Kasumi-1 (cell line): ENCODE data around the gene KDM4C.
A peak's percentile ranks its signal among the peaks of the same experiment; 100 is the strongest.

Experiments used
- DNase-seq, 2 experiments: peaks; one replicate each; lab custom pipeline; 2025; lab: John Stamatoyannopoulos, UW

Gene KDM4C

DNA sequence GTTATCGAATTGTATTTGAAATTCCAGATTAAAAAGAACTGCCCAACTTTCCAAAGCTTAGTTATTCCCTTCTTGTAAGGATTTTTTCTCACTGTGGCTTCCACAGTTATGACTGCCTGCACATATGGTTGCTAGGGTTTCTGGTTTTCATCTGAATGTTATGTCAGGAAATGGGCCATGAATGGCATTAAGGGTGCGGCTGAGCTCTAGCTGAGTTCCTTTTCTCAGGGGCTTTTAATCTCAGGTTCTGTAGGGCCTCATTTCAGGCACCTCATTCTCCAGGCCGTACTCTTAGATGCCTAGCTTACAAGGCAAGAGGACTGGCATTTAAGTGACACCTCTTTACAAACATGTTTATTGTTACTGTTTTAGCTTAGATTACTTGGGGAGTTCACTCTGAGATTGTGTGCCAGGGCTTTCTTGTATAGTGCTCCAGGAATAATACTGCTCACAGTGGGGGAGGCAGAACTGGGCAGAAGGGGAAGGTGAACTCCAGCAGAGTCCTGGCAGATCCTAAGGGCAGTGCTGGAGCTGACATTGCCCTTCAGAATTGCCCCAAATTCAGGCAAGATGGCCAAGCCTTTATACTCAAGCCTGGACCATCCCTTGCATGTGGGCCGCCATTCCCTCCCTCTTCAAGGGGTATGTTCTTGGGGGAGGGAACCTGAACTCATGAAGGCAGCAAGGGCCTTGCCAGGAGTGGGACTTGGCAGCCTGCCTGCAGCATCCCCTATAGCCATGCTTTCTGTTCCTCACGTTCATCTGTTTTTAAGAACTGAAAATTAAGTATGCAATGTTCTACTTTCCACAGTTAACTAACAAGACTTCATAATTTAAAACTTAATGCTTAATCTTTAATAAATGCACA, 111.5 kb downstream of the KDM4C start:
- DNase-seq, result peak in 1 of 2 experiments; percentile 1

DNA sequence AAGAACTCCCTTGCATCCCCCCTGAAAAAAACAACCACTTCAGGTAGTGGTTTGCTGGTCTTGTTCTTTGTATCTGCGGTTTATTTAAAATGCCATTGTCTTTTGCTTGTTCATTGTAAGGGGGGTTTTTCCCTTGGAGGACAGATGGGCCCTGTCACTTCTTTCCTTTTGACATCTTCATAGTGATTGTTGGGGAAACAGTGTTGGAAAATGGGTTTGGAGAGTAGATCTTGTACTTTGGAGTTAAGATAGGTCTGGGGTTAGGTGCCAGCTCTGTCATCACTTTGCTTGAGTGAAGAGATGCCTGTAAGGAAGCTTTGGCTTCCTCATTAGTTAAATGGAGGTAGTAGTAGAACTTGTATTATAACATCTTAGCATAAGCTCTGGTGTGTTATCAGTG, 112.4 kb downstream of the KDM4C start:
- DNase-seq, result no peak

GRCh38 chr9:6870650-6871477, 113.1 kb downstream of the KDM4C start:
- no peak for DNase-seq

- no peak for DNase-seq
These were observed 116.1 kb downstream of the KDM4C start for GRCh38 chr9:6873857-6874256.

- no peak for DNase-seq
These were observed 118.6 kb downstream of the KDM4C start for GRCh38 chr9:6876195-6876894.

DNA sequence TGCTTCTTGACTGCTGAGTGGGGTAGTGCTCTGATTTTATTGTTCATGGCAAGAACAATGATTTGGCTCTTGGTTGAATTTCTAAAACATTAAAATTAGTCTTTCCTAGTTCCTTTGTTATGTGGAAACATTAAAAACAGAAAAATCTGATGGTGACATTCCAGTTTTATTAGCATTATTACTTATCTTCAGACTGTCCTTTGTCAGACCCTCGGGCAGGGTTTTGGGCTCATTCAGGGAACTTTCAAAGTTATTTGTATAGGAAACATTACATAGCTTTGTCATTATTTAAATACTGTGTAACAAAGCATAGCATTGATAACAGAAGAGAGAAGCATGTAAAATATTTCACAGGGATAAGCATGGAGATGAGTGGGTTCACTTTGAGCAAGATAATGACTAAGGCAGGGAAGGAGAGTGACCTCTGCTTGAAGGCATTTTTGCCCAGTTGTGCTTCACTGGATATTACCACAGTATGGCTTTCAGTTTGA, 119.9 kb downstream of the KDM4C start:
- DNase-seq, result no peak

DNA sequence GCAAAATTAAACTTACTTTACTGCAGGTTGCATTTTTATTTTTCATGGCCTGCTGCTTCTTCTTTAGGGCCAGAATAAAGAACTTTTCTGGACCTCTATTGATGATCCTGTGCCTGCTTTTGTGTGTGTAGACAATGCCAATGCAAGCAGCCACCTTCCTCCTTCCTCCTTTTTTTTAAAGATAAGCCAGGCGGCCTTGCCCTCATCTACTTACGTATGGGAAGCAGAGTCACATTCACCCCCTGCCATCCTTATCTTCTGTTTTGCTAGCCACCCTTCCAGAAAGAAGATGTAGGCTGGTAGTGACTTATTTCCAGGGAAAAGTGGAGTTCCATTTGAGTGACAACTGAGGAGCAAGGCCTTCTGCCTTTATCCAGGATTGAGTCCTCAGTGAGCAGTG, 122.9 kb downstream of the KDM4C start:
- no peak for DNase-seq

GRCh38 chr9:6884101-6884500, 126.3 kb downstream of the KDM4C start:
- no peak for DNase-seq

DNA sequence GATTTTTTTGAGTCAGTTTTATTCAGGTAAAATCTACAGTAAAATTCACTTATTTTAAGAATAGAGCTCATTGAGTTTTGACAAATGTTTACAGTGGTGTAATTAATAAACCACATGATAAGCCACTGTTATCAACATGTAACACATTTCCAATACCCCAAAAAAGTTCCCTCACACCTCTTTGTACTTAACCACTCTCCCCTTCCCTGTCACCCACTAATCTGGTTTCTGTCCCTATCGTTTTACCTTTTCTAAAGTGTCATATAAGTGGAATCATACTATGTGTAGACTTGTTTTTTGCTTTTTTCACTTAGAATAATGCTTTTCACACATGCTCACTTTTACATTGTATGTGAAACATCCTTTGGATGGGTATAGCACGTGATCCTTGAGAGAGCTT, 127.2 kb downstream of the KDM4C start:
- DNase-seq, result no peak

DNA sequence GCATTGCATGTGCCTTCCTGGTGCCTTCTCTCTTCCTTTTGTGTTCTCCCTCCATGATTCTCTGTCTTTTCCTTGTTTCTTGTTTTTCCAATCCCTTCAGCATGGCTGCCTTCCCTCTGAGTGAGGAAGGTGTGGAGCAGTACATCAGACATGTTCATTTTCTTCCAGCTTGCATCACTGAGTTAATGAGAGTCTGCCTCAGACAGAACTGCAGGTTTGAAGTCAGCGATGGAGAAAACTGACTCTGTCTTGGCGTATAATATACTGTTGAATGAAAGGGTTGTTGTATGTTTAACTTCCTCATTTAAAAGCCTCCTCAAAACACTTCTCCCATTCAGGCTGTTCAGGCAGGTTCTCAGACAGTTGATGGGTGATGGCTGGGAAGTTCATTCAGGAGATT, 129.3 kb downstream of the KDM4C start:
- DNase-seq, result peak; percentile 5 to 25

DNA sequence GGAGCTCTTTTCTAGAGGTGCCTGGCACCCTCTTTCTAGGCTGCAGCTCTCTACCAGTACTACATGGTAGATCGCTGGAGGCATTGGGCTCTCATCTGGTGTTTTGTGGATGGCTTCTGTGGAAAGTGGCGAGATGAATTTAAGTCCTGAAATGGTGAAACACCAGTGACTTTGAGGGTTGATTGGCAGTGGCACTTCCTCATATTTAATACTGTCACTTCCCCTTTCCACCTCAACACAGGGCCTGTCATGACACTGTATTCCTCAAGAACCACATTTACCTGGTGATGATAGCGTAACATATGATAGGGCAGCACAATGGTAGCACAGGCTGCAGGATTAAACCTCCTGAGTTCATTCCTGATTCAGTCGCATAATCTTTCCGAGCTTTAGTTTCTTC, 132.1 kb downstream of the KDM4C start:
- DNase-seq, result peak; percentile 10 to 11

DNA sequence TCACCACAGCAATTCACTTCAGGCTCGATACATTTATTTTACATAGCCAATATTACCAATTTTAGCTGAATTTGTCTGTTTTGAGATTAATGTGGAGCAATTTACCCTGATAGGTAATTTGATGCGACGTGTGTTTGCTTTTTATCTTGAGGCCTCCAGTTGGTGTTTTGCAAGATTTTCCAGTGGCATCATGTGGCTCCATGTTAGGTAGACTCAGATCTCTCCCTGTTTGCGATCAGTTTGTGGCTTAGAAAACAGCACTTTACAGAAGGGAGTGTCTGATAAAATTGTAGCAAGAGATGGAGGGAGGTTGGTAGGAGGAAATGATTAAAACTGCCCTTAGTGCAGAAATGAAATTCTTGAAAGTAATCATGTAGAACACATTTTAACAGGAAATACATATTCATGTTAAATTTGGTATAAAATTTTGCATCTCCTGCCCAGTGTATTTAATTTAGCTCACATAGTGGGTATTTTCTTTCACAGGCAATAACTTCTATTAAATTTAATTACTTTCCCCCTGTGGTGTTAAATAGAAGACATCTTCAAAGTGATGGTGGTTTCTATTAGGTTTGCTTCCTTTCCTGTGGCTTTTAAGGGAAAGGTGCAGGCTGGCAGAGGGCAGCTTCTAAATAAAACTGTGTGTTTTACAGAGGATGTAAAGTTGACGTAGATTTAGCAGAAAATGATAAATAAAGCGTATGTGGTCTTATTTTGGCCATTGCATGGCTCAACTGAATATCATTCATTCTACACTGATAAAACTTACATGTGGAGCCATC, 135.8 kb downstream of the KDM4C start:
- DNase-seq, result no peak

GRCh38 chr9:6894135-6894534, 136.4 kb downstream of the KDM4C start:
- DNase-seq, result no peak

GRCh38 chr9:6895754-6896153, 138.0 kb downstream of the KDM4C start:
- DNase-seq, result no peak

DNA sequence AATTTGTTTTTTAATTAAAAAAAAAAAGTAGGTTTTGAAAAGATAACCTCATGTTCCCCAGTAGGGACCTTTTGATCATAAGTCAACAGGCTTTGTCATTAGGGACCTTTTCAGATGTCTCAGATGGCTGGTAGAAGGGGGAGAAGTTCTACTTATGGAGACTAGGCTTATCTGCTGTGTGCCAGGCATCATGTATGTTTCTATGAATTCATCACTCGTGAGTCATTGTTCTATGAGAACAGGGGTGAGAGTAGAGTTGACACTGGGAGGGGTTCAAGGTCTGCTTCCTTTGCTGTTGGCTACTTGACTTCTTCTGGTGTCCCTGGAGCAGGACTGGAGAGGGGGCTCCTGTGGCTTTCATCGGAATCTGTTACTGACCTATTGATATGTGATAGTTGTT, 138.8 kb downstream of the KDM4C start:
- no peak for DNase-seq

DNA sequence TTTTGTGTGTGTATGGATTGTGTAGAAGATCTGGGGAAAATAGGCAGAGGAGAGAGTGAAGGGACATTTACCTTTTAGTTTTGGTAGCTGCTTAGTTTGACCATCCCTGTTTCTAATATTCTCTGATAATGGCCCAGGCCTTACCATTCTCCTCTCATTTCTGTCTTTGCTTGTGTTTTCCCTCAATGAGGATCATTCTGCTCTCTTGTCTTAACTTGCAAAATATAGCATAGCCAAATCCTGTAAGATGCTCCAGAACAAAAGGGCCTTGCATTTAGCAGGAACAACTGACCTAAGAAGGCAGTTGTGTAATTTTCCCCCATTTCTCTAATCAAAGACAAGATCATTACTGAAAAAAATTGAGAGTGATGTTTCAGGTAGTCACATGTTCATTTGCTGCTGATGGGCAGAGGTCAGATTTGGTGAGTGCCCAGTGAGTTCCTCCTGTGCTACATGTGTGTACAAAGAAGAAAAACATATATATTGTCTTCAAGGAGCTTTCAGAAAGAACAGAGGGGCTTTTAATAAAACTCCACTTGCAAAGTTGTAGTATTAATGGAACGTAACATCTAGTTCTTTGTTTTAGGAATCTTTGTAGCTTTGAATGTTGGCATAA, 139.5 kb downstream of the KDM4C start:
- DNase-seq, result no peak

GRCh38 chr9:6897898-6898302, 140.1 kb downstream of the KDM4C start:
- DNase-seq, result no peak

DNA sequence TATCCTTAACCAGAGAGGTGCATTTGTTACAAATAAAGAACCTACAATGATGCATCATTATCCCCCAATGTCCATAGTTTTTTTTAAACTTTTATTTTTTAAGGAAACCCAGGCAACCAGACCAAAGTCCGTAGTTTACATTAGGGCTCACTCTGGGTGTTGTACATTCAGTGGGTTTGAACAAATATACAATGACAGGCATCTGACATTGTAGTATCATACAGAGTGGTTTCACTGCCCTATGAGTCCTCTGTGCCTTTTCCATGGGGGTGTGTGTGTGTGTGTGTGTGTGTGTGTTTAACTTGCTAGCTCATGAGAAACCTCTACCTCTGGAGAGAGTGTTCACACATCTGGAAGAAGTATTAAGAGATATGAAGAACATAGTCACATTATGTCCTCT, 141.5 kb downstream of the KDM4C start:
- no peak for DNase-seq

DNA sequence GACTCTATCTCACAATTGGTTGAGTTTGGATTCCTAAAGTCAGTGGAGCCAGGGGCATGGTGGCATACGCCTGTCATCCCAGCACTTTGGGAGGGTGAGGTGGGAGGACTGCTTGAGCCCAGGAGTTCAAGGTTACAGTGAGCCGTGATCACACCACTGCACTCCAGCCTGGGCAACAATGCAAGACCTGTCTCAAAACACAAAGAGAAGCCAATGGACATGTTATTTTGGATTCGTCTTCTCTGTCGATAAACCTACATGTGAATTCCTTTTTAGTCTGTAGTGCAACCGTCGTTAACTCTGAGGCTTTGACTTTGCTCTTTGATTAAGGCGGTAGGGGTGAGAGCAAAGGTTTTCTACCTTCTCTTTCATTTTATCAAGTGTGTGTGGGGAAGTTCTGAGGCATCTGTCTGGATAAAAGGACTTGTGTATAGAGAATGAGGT, 142.7 kb downstream of the KDM4C start:
- no peak for DNase-seq

GRCh38 chr9:6901180-6901579, 143.4 kb downstream of the KDM4C start:
- no peak for DNase-seq

DNA sequence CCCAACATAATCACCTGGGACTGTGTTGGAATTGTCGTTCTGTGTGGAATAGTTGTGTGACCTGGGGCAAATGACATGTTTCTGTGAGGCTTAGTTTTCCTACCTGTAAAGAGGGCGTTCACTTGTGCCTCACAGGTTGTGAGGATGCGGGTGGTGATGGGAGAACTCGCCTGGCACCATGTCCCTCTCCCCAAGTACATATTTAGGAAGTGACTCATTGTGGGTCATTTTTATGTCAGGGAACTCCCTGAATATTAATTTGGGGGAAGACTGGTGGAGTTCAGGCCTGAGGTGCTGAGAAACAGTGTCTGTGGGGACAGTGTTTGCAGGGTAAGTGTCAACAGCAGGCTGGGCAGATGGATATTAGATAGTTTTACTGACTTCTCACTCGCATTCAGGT, 144.7 kb downstream of the KDM4C start:
- no peak for DNase-seq
